Measurements from ENCODE around the gene IGSF21. TPM values are rescaled to one million over a fixed set of nuclear protein-coding genes. Genes with fewer than 3 reads are reported as not detected.

The IGSF21 gene
- total and polyA plus RNA-seq, 4 donors, result 0.31 to 1.5 (median 0.88) TPM

DNA sequence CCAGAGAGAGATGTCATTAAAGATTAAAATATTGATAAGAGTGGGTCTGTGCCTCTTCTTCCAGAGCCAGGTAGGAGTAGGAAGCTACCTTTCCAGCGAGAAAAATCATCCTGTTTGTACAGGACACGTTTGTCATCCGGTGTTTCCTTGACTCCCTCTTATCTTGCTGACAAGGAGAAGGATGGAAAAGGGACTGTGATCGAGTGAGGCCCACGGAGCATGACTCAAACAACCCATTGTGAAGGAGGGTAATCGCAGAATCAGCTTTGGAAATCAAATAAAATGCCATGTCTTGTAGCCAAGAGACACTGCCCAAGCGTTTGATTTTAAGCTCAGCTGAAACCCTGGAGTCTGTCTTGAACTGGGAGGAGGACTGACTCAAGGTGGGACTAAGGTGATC lies 97.7 kb downstream of the IGSF21 start:
- Histone ChIP-seq H3K27ac (ENCODE audit: low read depth in 1 of 2, low read length in 2 of 2) (no peak overlapping the region), H3K36me3 (ENCODE audit: control insufficient read depth in 4 of 4, insufficient read depth in 3 of 4, low read depth in 1 of 4, low read length in 3 of 4) (no peaks in the 10 kb centered on the region), H3K4me1 (ENCODE audit: control insufficient read depth in 4 of 4, insufficient read depth in 4 of 4, low read length in 3 of 4) (no peaks in the 10 kb centered on the region), H3K27me3 (ENCODE audit: control insufficient read depth in 4 of 4, insufficient read depth in 4 of 4, low read length in 3 of 4) (no peaks in the 10 kb centered on the region), H3K9me3 (ENCODE audit: control insufficient read depth in 4 of 4, low read length in 3 of 4) (peaks cover 0 to 7% (median 5%) of the 10 kb centered on the region in 4 donors), H3K4me3 (ENCODE audit: low read depth in 1 of 3, low read length in 3 of 3) (no peak overlapping the region), H3K9ac (ENCODE audit: low read depth in 1 of 2, low read length in 2 of 2) (no peak overlapping the region)
- TF ChIP-seq HNF4A (conservative IDR thresholded peaks at IDR 0.05) (no peak), RXRA (IDR thresholded peaks at IDR 0.05) (no peak), HNF4G (IDR thresholded peaks at IDR 0.05) (no peak), NR2F2 (IDR thresholded peaks at IDR 0.05) (no peak), JUND (IDR thresholded peaks at IDR 0.05) (no peak), YY1 (IDR thresholded peaks at IDR 0.05) (no peak), SP1 (IDR thresholded peaks at IDR 0.05) (no peak), TAF1 (conservative IDR thresholded peaks at IDR 0.05) (no peak), GABPA (IDR thresholded peaks at IDR 0.05 in 1 of 2, conservative IDR thresholded peaks at IDR 0.05 in 1 of 2) (no peak), FOXA1 (IDR thresholded peaks at IDR 0.05) (no peak), EGR1 (IDR thresholded peaks at IDR 0.05; ENCODE audit: low read depth in 2 of 2) (no peak), FOXA2 (IDR thresholded peaks at IDR 0.05) (no peak), RAD21 (IDR thresholded peaks at IDR 0.05) (no peak)
- TF ChIP-seq, protein P1, sequence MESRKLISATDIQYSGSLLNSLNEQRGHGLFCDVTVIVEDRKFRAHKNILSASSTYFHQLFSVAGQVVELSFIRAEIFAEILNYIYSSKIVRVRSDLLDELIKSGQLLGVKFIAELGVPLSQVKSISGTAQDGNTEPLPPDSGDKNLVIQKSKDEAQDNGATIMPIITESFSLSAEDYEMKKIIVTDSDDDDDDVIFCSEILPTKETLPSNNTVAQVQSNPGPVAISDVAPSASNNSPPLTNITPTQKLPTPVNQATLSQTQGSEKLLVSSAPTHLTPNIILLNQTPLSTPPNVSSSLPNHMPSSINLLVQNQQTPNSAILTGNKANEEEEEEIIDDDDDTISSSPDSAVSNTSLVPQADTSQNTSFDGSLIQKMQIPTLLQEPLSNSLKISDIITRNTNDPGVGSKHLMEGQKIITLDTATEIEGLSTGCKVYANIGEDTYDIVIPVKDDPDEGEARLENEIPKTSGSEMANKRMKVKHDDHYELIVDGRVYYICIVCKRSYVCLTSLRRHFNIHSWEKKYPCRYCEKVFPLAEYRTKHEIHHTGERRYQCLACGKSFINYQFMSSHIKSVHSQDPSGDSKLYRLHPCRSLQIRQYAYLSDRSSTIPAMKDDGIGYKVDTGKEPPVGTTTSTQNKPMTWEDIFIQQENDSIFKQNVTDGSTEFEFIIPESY (IDR thresholded peaks at IDR 0.05), result no peak
- TF ChIP-seq, protein P2, sequence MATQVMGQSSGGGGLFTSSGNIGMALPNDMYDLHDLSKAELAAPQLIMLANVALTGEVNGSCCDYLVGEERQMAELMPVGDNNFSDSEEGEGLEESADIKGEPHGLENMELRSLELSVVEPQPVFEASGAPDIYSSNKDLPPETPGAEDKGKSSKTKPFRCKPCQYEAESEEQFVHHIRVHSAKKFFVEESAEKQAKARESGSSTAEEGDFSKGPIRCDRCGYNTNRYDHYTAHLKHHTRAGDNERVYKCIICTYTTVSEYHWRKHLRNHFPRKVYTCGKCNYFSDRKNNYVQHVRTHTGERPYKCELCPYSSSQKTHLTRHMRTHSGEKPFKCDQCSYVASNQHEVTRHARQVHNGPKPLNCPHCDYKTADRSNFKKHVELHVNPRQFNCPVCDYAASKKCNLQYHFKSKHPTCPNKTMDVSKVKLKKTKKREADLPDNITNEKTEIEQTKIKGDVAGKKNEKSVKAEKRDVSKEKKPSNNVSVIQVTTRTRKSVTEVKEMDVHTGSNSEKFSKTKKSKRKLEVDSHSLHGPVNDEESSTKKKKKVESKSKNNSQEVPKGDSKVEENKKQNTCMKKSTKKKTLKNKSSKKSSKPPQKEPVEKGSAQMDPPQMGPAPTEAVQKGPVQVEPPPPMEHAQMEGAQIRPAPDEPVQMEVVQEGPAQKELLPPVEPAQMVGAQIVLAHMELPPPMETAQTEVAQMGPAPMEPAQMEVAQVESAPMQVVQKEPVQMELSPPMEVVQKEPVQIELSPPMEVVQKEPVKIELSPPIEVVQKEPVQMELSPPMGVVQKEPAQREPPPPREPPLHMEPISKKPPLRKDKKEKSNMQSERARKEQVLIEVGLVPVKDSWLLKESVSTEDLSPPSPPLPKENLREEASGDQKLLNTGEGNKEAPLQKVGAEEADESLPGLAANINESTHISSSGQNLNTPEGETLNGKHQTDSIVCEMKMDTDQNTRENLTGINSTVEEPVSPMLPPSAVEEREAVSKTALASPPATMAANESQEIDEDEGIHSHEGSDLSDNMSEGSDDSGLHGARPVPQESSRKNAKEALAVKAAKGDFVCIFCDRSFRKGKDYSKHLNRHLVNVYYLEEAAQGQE (IDR thresholded peaks at IDR 0.05), result no peak
- TF ChIP-seq, protein P3, sequence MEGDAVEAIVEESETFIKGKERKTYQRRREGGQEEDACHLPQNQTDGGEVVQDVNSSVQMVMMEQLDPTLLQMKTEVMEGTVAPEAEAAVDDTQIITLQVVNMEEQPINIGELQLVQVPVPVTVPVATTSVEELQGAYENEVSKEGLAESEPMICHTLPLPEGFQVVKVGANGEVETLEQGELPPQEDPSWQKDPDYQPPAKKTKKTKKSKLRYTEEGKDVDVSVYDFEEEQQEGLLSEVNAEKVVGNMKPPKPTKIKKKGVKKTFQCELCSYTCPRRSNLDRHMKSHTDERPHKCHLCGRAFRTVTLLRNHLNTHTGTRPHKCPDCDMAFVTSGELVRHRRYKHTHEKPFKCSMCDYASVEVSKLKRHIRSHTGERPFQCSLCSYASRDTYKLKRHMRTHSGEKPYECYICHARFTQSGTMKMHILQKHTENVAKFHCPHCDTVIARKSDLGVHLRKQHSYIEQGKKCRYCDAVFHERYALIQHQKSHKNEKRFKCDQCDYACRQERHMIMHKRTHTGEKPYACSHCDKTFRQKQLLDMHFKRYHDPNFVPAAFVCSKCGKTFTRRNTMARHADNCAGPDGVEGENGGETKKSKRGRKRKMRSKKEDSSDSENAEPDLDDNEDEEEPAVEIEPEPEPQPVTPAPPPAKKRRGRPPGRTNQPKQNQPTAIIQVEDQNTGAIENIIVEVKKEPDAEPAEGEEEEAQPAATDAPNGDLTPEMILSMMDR (IDR thresholded peaks at IDR 0.05; ENCODE audit: low read depth, low read length, missing input control), result no peak
- TF ChIP-seq, protein P4, sequence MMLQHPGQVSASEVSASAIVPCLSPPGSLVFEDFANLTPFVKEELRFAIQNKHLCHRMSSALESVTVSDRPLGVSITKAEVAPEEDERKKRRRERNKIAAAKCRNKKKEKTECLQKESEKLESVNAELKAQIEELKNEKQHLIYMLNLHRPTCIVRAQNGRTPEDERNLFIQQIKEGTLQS (IDR thresholded peaks at IDR 0.05), result no peak
- TF ChIP-seq, protein P5, sequence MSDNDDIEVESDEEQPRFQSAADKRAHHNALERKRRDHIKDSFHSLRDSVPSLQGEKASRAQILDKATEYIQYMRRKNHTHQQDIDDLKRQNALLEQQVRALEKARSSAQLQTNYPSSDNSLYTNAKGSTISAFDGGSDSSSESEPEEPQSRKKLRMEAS (IDR thresholded peaks at IDR 0.05), result no peak
- DNase-seq (ENCODE audit: low spot score), result no peak
- WGBS, result 22% methylated on average over 7 of the region's 7 CpGs

All from liver (tissue), 9 donors.